ENCODE measurements around the gene CCDC85C. TPM values are rescaled to one million over a fixed set of nuclear protein-coding genes. Genes with fewer than 3 reads are reported as not detected.

Gene CCDC85C
- total RNA-seq, 1 experiment from 2014 or later, result 33.2 TPM

GRCh38 chr14:99648027-99648784, 44.2 kb upstream of the CCDC85C start:
- Histone ChIP-seq H2BK12ac (ENCODE audit: insufficient read length, low read depth, low read length) (no peak overlapping the region), H2BK20ac (ENCODE audit: low read depth, low read length, poor library complexity, severe bottlenecking) (no peak overlapping the region), H3K79me2 (ENCODE audit: insufficient read depth, low read length) (no peaks in the 10 kb centered on the region), H3K9me3 (ENCODE audit: control insufficient read depth, low read depth, low read length) (no peaks in the 10 kb centered on the region), H3K79me1 (ENCODE audit: insufficient read depth, low read depth, low read length, poor library complexity, severe bottlenecking) (no peaks in the 10 kb centered on the region), H3K4ac (ENCODE audit: low read depth, low read length) (no peak overlapping the region), H4K20me1 (ENCODE audit: control insufficient read depth, insufficient read depth, insufficient read length) (no peaks in the 10 kb centered on the region), H3K27me3 (ENCODE audit: insufficient read depth, low read length) (no peaks in the 10 kb centered on the region; the same call in 1 of the 2 replicates), H3T11ph (ENCODE audit: low read length) (no peak overlapping the region), H2BK15ac (ENCODE audit: low read depth, low read length) (no peak overlapping the region), H2AFZ (ENCODE audit: low read length) (no peak overlapping the region), H2BK5ac (ENCODE audit: insufficient read length, low read length) (no peak overlapping the region), H3K18ac (ENCODE audit: insufficient read length, low read depth, low read length) (no peak overlapping the region), H3K56ac (ENCODE audit: insufficient read length, low read depth, low read length) (no peak overlapping the region), H3K27ac (ENCODE audit: insufficient read length, low read depth, low read length) (no peak overlapping the region), H4K8ac (replicated peaks; ENCODE audit: insufficient read length, low read depth, low read length) (no peak overlapping the region), H3K23me2 (ENCODE audit: insufficient read length, low read depth, low read length, poor library complexity, severe bottlenecking) (peaks cover 4% of the 10 kb centered on the region), H3K4me2 (ENCODE audit: insufficient read depth, insufficient read length, low read length) (no peak overlapping the region), H4K91ac (ENCODE audit: insufficient read length, low read depth, low read length) (no peak overlapping the region), H3K23ac (ENCODE audit: insufficient read length, low read depth, low read length) (no peak overlapping the region), H4K5ac (ENCODE audit: insufficient read length, low read depth, low read length) (no peak overlapping the region), H2BK120ac (ENCODE audit: low read depth, low read length, poor library complexity, severe bottlenecking) (no peak overlapping the region), H3K14ac (ENCODE audit: insufficient read depth, low read length) (no peak overlapping the region), H3K4me1 (ENCODE audit: insufficient read depth, low read length) (no peaks in the 10 kb centered on the region), H2AK5ac (ENCODE audit: insufficient read length, low read length) (no peak overlapping the region), H3K9ac (ENCODE audit: extremely low read depth, insufficient read length, low read length) (no peak overlapping the region)
- no peak overlapping the region for H3K27ac Mint-ChIP-seq
- peaks cover 34% of the 10 kb centered on the region for H3K27me3 Mint-ChIP-seq (ENCODE audit: low read depth)
- no peak overlapping the region; a peak in 1 of 5 replicates for H3K4me3 Mint-ChIP-seq
- no peak for DNase-seq
- TF ChIP-seq CTCF (conservative IDR thresholded peaks at IDR 0.05), result no peak; the same call in 2 of the 3 replicates
- WGBS (ENCODE audit: extremely low coverage, insufficient read length, low lambda C conversion rate), result no CpG with 5 or more reads among the region's 8 CpGs
- H3K9me3 Mint-ChIP-seq, result no peaks in the 10 kb centered on the region
- H3K4me1 Mint-ChIP-seq, result peaks cover 6 to 20% of the 10 kb centered on the region in 2 experiments
- H3K36me3 Mint-ChIP-seq (ENCODE audit: insufficient read depth in 1 of 3, low read depth in 3 of 3), result no peaks in the 10 kb centered on the region
